ENCODE data around the gene PABPC1L.
A peak's percentile ranks its signal among the peaks of the same experiment; 100 is the strongest.

PABPC1L gene

DNA sequence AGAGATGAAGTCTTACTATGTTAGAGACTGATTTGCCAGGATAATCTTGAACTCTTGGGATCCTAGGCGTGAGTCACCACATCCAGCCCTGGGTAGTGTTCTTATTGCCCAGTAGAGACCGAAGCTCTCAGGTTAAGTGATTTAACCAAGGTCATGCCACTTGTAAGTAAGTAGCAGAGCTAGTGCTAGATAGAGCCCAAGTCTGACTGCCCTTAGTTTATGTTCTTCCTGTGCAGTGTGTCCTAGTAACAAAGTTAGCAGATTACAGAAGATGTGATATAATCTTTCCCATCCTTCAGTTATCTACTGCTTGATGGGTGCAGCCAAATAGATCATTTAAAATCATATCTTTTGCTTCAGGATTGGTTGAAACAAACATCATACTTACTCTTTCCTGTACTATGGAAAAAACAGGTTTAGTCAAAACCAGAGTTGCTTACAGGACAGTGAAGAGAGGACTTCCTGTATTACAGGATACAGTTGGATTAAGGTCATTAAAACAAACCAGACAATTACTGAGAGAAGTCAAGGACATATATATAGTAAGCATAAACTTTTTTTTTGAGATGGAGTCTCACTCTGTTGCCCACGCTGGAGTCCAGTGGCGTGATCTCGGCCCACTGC lies 9.5 kb upstream of the PABPC1L start:
- no peak for DNase-seq

DNA sequence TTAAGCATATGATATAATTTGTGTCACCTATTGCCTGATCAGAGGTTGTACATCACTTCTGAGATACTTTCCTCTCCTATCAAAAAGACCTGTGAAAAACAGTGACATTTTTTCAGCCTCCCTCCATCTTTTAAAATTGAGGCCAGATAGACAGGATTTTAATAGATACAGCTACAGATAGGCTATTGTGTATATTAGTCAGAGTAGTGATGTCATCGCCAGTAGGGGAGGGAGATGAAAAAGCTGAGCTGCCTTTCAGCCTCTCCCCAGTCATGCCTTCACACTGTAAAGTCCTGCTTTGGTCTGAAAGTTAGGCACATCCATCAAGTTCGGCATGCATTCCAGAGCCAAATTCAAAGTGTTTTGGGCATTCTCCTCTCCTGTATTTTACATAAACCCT lies 7.9 kb upstream of the PABPC1L start:
- DNase-seq, result peak; percentile 31

DNA sequence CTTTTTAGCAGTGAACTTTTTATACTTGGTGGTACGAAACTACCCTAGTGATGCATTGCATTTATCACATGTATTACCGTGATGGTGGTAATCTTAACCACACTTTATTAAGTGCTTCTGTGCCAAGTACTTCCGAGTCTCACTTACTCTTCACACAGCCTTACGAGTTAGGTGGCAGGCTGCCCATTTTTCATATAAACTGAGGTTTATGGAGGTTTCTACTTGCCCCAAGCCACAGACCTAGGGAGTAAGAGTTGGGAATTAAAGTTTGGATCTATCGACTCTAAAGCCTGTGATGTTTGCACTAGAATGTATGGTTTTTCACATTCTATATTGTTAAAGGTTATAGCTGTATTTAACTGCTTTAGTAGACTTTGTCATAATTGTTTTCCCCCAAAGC lies 5.5 kb upstream of the PABPC1L start:
- no peak for DNase-seq

DNA sequence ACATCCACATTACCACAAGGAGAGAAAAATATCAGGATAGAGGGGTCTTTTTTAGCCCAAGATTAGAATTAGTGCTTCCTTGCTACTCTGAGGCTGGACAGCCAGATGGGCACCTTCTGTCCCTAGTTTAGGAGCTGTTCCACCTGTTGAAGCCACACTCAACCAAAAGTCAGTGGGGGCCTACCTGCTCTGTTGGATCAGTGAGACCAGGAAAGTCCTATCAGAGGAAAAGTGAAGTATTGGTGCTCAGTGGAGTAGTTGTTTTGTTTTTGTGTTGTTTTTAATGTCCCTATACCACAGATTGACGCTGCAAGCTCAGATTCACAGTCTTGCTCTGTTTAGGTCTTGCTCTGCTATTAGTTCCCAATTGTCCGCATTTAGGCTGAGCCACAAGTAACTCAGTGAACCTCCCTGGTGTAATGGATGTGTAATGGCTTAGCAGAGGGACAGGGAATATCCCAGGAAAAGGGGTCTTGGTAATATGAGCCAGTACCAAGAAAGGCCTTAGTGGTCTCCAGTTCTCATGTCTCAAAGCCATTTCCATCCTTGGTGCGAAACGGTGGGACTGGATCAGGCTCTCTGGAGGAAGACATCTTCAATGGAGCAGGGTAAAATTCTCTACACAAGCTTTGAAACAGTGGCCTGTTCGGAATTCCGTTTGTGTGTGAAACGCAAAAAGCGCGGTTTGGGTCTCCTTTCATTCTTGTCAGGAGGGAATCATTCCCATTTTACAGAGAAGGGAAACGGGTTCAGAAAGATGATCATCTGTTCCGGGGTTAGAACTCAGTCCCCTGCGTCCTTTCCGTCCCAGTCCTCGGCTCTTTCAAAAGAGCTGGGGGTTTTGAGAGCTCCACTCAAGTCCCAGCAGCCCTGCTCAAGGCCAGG lies 631 bp upstream of the PABPC1L start:
- DNase-seq, result no peak

DNA sequence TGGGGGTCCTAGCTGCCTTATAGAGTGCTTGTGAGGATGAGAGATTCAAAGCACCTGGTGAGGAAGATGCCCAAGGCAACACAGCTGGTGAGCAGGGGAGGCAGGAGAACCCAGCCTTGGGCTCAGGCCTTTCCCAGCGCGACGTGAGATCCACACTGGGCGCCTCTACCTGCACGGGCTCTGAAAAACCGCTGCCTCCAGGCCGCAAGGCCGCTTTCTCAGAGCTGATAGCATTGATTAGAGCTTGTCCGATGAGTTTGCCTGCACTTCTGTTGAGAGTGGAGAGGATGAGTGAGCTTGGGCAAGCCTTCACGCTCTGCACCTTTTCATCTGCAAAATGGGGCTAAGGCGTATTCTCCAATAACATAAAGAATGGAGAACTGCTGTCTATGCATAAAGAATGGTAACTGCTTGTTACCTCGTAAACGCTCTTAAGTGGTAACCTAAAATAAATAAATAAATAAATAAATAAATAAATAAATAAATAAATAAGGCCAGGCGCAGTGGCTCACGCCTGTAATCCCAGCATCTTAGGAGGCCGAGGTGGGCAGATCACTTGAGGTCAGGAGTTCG lies 916 bp downstream of the PABPC1L start:
- DNase-seq, result no peak

DNA sequence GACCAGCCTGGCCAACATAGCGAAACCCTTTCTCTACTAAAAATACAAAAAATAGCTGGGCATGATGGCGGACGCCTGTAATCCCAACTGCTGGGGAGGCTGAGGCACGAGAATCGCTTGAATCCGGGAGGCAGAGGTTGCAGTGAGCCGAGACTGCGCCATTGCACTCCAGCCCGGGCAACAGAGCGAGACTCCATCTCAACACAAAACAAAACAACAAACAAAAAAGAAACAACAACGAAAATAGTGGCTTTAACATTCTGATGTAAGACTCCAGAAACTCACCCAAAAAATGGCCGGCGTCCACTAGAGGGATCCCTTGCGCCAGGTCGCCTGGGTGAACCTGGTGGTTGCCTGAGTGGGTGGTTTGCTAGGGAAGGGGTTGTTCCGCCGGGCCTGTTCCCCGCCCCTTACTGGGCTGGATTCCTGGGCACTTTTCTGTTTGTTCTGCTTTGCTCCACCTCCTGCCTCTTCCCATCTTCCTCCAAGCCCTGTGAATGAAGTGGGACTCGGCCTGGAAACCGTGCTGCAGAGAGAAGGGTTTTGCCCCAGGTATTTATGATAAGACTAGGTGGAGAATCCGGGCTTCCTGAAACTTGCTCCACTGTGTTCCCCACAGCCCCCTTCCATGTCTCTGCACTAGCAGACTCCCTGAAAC lies 1.5 kb downstream of the PABPC1L start:
- DNase-seq, result peak; percentile 47

DNA sequence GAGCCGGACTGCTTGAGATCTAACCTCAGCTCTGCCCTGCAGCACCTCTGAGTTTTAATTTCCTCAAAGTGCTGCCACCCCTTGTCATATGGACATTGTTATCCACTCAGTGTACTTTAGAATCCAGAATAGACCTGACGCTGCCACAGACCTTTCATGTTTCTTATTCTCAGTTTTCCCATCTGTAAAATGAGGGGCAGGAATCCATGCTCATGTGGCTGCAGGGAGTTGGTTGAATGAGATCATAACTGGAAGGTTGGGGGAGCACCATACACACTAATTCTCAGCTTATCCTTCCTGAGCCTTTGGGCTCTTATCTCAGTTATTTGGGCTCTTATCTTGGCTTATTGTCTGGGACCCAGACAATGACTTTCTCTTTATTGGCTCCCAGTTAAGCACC lies 2.3 kb downstream of the PABPC1L start:
- DNase-seq, result no peak

DNA sequence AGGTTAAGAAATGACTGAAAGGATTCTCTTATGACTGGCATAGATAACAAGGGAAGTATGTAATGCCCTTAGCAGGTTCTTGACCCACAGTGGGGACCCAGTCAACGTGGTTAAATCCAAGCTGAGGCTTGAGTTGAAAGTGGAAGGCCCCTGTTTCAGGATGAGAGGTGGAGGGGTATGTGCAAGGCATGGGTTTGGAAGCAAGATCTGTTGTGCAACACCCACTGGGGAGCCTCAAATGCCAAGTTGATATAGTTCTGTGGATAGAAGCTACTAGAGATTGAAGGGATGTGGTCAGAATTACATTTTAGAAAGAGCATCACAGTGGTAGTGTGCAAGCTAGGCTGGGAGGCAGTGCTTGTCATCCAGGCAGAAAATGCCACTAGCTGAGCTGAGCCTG lies 5.1 kb downstream of the PABPC1L start:
- no peak for DNase-seq

DNA sequence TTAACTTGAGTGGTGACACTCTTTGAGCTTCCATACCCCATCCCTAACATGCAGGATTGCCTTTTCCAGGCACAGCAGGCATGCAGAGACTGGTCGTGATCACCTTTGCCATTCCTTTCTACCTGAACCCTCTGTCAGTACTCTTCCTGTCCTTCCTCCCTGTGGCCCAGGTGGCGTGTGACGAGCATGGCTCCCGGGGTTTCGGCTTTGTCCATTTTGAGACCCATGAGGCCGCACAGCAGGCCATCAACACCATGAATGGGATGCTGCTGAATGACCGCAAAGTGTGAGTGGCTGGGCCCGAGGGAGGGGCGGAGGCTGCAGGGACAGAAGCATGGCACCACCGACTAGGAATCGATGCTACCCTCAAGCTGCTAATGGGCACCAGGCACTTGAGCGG lies 6.7 kb downstream of the PABPC1L start:
- no peak for DNase-seq

DNA sequence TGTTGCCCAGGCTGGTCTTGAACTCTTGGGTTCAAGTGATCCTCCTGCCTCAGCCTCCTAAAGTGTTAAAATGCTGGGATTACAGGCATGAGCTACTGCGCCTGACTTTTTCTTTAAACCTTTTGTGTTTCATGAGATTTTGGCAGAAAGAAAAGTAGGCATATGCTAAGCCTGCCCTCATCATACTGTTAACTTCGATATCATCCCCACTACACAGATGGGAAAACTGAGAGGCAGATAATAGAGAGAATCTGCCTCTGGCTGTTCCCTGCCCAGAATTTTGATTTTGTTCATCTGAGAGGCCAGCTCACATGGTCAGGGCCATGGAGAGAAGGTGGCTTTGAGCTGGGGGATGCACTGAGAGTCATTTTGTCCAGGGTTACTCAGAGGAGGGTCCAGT lies 7.5 kb downstream of the PABPC1L start:
- DNase-seq, result no peak

DNA sequence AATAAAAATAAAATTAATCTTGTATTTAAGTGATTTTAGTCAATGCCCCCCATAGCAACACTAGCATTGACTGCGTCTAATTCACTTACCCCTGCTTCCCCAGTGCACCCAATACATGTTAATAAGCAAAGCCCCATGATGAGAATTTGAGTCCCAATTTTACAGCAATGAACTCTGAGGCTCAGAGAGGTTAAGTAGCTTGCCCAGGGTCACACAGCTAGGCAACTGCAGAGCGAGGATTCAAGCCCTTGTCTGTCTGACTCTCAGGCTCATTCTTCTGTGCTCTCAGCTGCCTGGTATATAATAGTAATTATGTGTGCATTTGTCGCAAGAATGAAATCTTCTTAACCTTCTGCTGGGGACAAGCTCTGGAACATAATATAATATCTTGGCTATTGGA lies 8.5 kb downstream of the PABPC1L start:
- DNase-seq, result no peak

DNA sequence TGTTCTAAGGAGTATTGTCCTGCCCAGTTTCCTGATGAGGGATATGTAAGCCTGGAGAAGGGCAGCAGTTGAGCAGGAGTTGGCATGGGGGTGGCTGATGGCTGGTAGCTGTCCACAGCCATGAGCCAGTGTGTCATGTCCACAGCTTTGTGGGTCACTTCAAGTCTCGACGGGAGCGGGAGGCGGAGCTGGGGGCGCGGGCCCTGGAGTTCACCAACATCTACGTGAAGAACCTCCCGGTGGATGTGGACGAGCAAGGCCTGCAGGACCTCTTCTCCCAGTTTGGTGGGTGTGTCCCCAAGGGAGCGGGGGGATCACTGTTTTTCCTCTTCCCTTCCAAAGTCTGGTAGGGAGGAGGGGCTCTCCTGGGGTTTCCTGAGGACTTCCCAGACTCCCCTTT lies 8.9 kb downstream of the PABPC1L start:
- DNase-seq, result no peak

DNA sequence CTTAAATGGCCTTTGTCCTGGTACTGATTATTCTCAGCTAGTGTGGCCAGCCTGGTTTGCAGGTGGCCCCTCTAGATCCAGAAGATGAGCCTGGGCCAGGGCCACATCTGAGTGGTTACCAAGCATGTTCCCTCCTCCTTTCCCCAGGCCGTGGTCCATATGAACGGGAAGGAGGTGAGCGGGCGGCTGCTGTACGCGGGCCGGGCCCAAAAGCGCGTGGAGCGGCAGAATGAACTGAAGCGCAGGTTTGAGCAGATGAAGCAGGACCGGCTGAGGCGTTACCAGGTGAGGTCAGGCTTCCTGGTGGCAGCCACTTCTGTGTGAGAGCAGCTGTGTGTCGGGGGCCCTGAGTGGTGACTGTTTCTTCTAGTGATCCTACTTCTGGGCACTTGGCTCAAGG lies 11.6 kb downstream of the PABPC1L start:
- DNase-seq, result no peak

DNA sequence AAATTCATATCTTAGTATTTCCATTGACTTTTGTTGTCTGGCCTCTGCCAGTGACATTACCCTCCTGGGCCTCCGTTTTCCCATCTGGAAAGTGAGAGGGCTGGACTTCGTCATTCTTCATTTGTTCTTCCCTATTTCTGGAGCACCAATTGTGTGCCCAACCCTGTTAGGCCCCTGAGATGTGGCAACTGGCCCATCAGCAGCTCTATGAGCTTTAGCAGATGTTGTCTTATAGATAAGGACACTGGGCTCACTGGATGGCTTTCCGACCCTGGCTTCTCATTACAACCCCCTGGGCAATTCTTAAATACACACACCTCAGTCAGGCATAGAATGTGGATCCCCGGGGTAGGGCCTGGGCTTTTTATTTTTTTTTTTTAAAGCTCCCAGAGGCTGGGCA lies 14.7 kb downstream of the PABPC1L start:
- DNase-seq, result no peak

DNA sequence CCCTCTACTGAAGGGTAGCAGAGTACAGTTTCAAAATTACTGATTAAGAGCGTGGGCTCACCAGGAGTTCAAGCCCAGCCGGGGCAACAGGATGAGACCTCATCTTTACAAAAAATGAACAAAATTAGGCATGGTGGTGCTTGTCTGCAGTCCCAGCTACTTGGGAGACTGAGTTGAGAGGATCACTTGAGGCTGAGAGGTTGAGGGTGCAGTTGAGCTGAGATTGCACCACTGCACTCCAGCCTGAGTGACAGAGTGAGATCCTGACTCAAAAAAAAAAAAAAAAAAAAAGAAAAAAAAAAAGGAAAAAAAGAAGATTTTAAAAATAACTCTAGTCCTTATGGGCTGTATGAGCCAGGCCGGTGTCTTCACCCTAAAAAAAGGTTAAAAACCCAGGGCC lies 18.7 kb downstream of the PABPC1L start:
- no peak for DNase-seq

DNA sequence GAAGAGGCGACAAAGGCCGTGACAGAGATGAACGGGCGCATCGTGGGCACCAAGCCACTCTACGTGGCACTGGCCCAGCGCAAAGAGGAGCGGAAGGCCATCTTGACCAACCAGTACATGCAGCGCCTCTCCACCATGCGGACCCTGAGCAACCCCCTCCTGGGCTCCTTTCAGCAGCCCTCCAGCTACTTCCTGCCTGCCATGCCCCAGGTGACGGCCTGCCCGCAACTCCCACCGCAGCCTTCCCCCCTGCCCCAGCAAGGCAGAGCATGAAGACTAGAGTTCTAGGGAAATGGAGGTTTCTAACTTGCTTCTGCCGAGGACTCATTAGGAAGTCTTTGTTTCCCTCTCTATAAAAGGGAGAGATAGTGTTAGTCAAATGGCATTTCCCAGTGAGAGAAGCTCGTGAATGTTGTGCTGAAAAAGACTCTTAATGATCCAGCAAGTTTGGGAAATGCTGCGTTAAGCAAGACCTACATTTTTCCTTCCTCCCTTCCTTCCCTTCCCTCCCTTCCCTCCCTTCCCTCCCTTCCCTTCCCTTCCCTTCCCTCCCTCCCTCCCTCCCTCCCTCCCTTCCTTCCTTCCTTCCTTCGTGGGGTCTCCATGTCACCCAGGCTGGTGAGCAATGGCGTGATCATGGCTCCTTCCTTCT lies 20.8 kb downstream of the PABPC1L start:
- DNase-seq, result no peak

DNA sequence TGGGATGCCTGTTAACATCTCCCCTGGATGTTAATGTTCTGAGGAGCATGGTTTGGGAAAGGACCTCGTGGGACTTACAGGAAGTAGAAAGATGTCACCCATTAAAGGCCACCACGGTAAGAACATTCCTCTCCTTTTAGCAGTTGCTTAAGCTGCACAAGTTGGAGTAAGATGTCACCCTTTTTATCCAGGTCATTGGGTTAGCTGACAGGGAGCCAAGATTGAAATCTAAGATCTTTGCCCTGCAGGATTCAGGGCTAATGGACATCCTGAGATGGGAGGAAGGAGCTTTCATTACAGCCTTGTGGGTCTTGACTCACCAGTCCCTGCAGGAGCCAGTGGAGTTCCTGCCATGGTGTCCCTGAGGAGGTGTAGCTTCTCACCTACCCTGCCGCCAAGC lies 22.1 kb downstream of the PABPC1L start:
- no peak for DNase-seq

DNA sequence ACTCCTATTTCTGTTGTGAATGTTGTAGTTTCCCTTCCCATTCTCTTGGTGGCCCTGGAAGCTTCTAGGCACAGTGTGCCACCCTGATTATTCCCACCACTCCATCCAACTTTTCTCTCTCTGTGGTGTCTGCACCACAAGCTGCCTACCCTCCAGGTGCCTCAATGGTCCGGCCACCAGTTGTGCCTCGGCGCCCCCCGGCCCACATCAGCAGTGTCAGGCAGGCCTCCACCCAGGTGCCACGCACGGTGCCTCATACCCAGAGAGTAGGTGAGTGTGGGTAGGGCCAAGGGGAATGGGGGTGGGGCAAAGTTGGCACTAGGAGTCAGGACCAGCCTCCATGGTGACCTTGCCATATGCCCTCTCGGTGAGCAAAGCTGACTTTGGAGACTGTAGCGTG lies 23.1 kb downstream of the PABPC1L start:
- no peak for DNase-seq

DNA sequence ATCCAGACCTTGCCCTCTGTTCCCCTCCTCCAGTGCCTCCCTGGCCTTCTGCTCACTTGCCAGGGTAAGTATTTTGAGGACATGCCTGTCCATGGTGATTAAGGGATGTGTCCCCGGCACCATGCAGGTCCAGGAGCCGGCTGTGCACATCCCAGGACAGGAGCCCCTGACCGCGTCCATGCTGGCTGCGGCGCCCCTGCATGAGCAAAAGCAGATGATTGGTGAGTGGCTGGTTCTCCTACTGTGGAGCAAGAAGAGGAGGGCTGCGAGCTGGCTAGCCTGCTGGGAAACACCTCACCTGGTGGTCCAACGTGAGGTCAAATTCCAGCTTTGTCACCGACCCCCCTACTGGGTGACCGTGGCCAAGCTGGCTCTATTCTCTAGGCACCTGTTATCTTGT lies 26.6 kb downstream of the PABPC1L start:
- DNase-seq, result no peak

DNA sequence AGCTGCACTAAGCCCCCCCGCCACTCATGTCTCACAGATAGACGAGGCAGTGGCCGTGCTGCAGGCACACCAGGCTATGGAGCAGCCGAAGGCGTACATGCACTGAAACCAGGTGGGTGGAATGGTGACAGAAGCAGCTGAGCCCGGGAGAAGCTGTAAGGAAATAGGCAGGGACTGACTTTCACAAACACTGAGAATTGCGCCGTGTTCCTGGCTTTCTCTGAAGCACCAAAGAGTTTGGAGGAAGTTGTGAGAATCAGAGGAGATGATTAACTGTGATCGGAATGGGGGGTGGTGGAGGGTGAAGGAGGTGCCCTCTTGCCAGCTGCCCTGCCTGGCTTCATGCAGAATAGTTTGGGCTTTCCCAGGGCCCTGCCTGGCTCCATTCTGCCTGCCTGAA lies 28.8 kb downstream of the PABPC1L start:
- DNase-seq, result no peak

DNA sequence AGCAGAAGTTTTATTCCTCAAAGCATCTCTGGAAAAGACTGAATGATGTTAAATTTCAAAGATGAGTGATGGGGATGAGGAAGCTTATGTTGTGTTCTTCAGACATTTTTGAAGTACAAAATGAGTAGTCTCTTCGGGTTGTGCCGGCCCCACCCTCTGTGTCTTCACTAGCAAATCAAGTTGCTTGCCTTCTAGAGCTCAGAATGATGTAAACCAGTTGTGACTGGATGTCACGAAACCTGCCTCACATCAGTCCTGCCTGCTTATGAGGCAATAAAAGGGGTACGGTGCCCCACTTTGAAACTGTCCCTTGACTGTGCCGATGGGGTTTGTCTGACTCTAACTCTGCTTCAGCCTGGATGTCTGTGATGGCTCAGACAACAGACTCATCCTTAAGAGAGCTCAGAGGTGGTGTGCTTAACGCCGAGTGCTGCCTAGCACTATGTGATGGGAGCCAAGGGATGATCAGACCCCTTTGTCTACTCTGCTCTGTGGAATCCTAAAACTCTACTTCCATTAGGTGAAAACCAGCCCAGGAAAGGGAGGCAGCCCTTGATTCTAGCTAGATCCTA lies 31.3 kb downstream of the PABPC1L start:
- no peak for DNase-seq

DNA sequence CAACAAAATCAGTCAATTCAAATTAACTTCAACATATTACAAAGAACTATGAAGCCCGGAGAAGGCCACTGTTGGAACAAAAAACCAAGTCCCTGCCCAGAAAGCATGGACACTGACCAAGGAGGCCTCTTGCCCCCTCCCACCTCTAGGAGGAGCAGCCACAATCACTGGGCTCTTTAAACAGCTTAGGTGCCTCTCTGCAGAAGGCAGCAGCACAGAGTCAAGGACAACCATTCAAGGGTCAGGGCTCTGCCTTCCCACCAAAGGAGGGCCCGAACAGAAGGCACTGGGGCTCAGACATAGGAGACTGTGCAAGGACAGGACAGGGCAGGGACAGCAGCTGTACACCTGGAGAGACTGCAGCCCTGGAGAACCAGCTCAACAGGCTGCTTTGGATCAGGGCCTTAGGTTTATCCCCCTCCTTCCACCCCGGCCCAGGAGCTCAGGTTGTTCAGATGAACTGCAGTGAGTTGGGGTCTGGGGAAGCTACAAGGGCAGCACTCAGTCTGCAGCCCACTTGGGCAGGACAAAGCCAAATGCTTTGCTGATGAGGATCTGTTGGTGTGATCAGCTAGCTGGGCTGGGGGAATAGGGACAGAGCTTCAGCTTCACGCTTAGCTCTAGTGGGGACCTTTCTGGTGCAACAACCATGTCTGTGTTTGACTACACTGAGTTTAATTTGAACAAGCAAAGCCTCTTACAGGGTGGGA lies 32.6 kb downstream of the PABPC1L start:
- no peak for DNase-seq
